Measurements from ENCODE around the gene GSG1. TPM values are rescaled to one million over a fixed set of nuclear protein-coding genes. Genes with fewer than 3 reads are reported as not detected.
"Not testable (repeated sequence)": the region's sequence is repeated elsewhere in the genome, so short reads cannot be mapped to it uniquely, and the experiment has no call there.

GSG1 gene
- polyA plus RNA-seq, 3 donors, result not detected

DNA sequence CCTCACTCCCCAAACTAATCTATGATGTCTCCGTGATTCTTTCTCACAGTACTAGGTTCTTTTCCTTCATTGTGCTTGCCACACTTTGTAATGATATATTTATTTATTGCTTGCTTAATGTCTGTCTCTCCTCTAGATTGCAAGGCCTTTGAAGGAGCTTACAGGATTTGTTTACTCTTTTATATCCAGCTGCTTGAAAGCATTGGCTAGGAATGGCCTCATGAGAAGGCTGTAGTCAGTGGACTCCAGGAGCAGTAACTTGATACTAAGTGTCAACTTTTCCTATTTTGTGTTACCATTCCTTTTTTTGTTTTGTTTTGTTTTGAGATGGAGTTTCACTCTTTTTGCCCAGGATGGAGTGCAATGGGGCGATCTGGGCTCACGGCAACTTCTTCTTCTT is 66.6 kb downstream of the GSG1 start:
- intact Hi-C loops (cut with micrococcal nuclease), result no loop called here
- 100% methylated on average over 2 of the region's 3 CpGs for WGBS (ENCODE audit: insufficient coverage)

DNA sequence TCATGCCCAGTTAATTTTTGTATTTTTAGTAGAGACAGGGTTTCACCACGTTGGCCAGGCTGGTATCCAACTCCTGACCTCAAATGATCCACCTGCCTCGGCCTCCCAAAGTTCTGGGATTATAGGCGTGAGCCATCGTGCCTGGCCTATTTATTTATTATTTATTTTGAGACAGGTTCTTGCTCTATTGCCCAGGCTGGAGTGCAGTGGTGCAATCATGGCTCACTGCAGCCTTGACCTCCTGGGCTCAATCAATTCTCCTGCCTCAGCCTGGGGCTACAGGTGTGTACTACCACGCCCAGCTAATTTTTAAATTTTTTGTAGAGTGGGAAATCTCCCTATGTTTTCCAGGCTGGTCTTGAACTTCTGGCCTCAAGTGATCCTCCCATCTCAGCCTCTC is 68.1 kb downstream of the GSG1 start:
- H3K4me1 Mint-ChIP-seq; DNase-seq; H3K36me3 Mint-ChIP-seq; H3K9me3 ChIP-seq (replicated peaks in 1 of 2; ENCODE audit: control insufficient read depth in 1 of 2, insufficient read depth in 1 of 2, low read length in 2 of 2); H3K27ac Mint-ChIP-seq; H3K79me2 ChIP-seq (ENCODE audit: insufficient read depth, low read length); H3K4me1 ChIP-seq (ENCODE audit: control insufficient read depth in 1 of 2, insufficient read depth in 2 of 2, low read length in 2 of 2); H3K27ac ChIP-seq (ENCODE audit: low read depth in 1 of 2, low read length in 2 of 2); intact Hi-C loops (cut with micrococcal nuclease); H3K9me3 Mint-ChIP-seq; H3K9ac ChIP-seq (ENCODE audit: insufficient read depth, low read length, poor library complexity, severe bottlenecking); H2AFZ ChIP-seq (ENCODE audit: insufficient read depth, low read depth, low read length, poor library complexity, severe bottlenecking); H3K27me3 ChIP-seq (ENCODE audit: control insufficient read depth in 2 of 2, insufficient read depth in 2 of 2, low read length in 2 of 2); H3K4me3 Mint-ChIP-seq; H3K36me3 ChIP-seq (replicated peaks in 1 of 2; ENCODE audit: control insufficient read depth in 1 of 2, insufficient read depth in 2 of 2, low read length in 2 of 2); H3K4me2 ChIP-seq (replicated peaks; ENCODE audit: extremely low read depth, low read length, poor library complexity, severe bottlenecking); H4K20me1 ChIP-seq (ENCODE audit: insufficient read depth, low read length); H3K4me3 ChIP-seq (replicated peaks in 1 of 3; ENCODE audit: low read depth in 2 of 3, low read length in 3 of 3); H3K27me3 Mint-ChIP-seq (ENCODE audit: low read depth in 3 of 3): not testable (repeated sequence)
- no CpG with 5 or more reads among the region's 5 CpGs for WGBS (ENCODE audit: insufficient coverage)

More for the DNA sequence above, 66.6 kb downstream of the GSG1 start:
- Histone ChIP-seq H3K27ac (ENCODE audit: low read depth in 1 of 2, low read length in 2 of 2) (no peak overlapping the region), H3K9me3 (replicated peaks in 1 of 2; ENCODE audit: control insufficient read depth in 1 of 2, insufficient read depth in 1 of 2, low read length in 2 of 2) (no peaks in the 10 kb centered on the region), H3K4me3 (replicated peaks in 1 of 3; ENCODE audit: low read depth in 2 of 3, low read length in 3 of 3) (no peak overlapping the region), H3K4me1 (ENCODE audit: control insufficient read depth in 1 of 2, insufficient read depth in 2 of 2, low read length in 2 of 2) (no peaks in the 10 kb centered on the region), H3K9ac (ENCODE audit: insufficient read depth, low read length, poor library complexity, severe bottlenecking) (no peak overlapping the region), H2AFZ (ENCODE audit: insufficient read depth, low read depth, low read length, poor library complexity, severe bottlenecking) (no peak overlapping the region), H3K27me3 (ENCODE audit: control insufficient read depth in 2 of 2, insufficient read depth in 2 of 2, low read length in 2 of 2) (no peaks in the 10 kb centered on the region), H3K79me2 (ENCODE audit: insufficient read depth, low read length) (no peaks in the 10 kb centered on the region), H3K4me2 (replicated peaks; ENCODE audit: extremely low read depth, low read length, poor library complexity, severe bottlenecking) (no peak overlapping the region), H4K20me1 (ENCODE audit: insufficient read depth, low read length) (no peaks in the 10 kb centered on the region), H3K36me3 (replicated peaks in 1 of 2; ENCODE audit: control insufficient read depth in 1 of 2, insufficient read depth in 2 of 2, low read length in 2 of 2) (no peaks in the 10 kb centered on the region)
- TF ChIP-seq, protein P1, sequence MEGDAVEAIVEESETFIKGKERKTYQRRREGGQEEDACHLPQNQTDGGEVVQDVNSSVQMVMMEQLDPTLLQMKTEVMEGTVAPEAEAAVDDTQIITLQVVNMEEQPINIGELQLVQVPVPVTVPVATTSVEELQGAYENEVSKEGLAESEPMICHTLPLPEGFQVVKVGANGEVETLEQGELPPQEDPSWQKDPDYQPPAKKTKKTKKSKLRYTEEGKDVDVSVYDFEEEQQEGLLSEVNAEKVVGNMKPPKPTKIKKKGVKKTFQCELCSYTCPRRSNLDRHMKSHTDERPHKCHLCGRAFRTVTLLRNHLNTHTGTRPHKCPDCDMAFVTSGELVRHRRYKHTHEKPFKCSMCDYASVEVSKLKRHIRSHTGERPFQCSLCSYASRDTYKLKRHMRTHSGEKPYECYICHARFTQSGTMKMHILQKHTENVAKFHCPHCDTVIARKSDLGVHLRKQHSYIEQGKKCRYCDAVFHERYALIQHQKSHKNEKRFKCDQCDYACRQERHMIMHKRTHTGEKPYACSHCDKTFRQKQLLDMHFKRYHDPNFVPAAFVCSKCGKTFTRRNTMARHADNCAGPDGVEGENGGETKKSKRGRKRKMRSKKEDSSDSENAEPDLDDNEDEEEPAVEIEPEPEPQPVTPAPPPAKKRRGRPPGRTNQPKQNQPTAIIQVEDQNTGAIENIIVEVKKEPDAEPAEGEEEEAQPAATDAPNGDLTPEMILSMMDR (IDR thresholded peaks at IDR 0.05), result no peak
- H3K4me3 Mint-ChIP-seq, result no peak overlapping the region
- H3K4me1 Mint-ChIP-seq, result peaks cover 4% of the 10 kb centered on the region
- peaks cover 0 to 2% (median 0%) of the 10 kb centered on the region in 3 donors for H3K27me3 Mint-ChIP-seq (ENCODE audit: low read depth in 3 of 3)
- no peak for DNase-seq
- no peak overlapping the region for H3K27ac Mint-ChIP-seq
- H3K36me3 Mint-ChIP-seq, result no peaks in the 10 kb centered on the region
- peaks cover 0 to 4% (median 0%) of the 10 kb centered on the region in 7 donors for H3K9me3 Mint-ChIP-seq

Other genes starting within 250 kb of the GSG1 start
- under 1 TPM in 1 of 3 donors, not detected in 2; 0.43 TPM for gene GPRC5A, start 212.1 kb downstream of the GSG1 start, polyA plus RNA-seq
- gene GPRC5D, start 151.5 kb downstream of the GSG1 start, polyA plus RNA-seq, result under 1 TPM in 1 of 3 donors, not detected in 2; 0.49 TPM
- gene HEBP1, start 103.4 kb downstream of the GSG1 start, polyA plus RNA-seq, result 10 to 100 TPM; 33.4 to 89.3 (median 71.3) TPM
- 1 to 10 TPM; 1.6 to 3.2 (median 2.0) TPM for gene FAM234B, start 59.3 kb downstream of the GSG1 start, polyA plus RNA-seq
- gene EMP1, start 93.1 kb upstream of the GSG1 start, polyA plus RNA-seq, result 1 to 10 TPM; 2.7 to 6.3 (median 3.1) TPM

Measured in CD14-positive monocyte (primary cell).